ENCODE results near the gene RB1.

DNA sequence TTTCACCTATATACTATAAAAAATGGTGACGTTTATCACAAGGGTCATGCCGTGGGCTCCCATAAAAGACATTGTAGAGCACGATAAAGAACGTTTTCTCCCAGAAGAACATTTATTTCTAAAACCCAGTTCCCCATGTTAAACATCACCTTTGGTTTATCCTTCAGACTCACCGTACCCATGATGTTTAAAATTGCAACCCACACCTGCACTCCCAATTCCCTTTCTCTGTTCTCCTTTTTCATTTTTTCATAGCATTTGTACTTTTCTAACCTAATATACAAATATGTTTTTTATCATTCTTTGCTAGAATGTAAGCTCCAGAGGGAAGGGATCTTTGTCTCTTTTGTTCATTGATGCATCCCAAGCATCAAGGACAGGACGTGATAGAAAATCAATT, 227.3 kb downstream of the RB1 start:
- TF ChIP-seq, protein P1, sequence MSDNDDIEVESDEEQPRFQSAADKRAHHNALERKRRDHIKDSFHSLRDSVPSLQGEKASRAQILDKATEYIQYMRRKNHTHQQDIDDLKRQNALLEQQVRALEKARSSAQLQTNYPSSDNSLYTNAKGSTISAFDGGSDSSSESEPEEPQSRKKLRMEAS (IDR thresholded peaks at IDR 0.05), result no peak
- TF ChIP-seq, protein P2, sequence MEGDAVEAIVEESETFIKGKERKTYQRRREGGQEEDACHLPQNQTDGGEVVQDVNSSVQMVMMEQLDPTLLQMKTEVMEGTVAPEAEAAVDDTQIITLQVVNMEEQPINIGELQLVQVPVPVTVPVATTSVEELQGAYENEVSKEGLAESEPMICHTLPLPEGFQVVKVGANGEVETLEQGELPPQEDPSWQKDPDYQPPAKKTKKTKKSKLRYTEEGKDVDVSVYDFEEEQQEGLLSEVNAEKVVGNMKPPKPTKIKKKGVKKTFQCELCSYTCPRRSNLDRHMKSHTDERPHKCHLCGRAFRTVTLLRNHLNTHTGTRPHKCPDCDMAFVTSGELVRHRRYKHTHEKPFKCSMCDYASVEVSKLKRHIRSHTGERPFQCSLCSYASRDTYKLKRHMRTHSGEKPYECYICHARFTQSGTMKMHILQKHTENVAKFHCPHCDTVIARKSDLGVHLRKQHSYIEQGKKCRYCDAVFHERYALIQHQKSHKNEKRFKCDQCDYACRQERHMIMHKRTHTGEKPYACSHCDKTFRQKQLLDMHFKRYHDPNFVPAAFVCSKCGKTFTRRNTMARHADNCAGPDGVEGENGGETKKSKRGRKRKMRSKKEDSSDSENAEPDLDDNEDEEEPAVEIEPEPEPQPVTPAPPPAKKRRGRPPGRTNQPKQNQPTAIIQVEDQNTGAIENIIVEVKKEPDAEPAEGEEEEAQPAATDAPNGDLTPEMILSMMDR (IDR thresholded peaks at IDR 0.05 in 2 of 3, conservative IDR thresholded peaks at IDR 0.05 in 1 of 3; ENCODE audit: borderline replicate concordance in 1 of 3, insufficient read depth in 1 of 3, low read depth in 2 of 3, low read length in 2 of 3), result no peak
- TF ChIP-seq EZH2 (IDR thresholded peaks at IDR 0.05), result no peak
- TF ChIP-seq POLR2AphosphoS5 (IDR thresholded peaks at IDR 0.05; ENCODE audit: low read depth, low read length), result no peak
- TF ChIP-seq SIN3A (IDR thresholded peaks at IDR 0.05; ENCODE audit: low read depth), result no peak
- TF ChIP-seq POLR2A (IDR thresholded peaks at IDR 0.05; ENCODE audit: borderline replicate concordance, extremely low read depth, insufficient read depth, insufficient read length), result no peak
- TF ChIP-seq RAD21 (IDR thresholded peaks at IDR 0.05; ENCODE audit: low read depth), result no peak
